Ovary (tissue), 3 donors: ENCODE results near the gene TBC1D1.

Experiments
- CTCF ChIP-seq, 3 donors: fragments of 450-650 bp in 2 of 3; fragments of 200-600 bp in 1 of 3; IDR thresholded peaks; one replicate each; pipeline versions ENCODE4 v1.5.1 to v1.8.0; 2016 to 2022; ENCODE audit warnings: antibody characterized with exemption in 3 of 3, mild to moderate bottlenecking in 1 of 3
- EP300 ChIP-seq: sonication (generic); formaldehyde crosslinking; IDR thresholded peaks from one replicate; pipeline ENCODE4 v1.6.1; 2017; ENCODE audit warnings: antibody characterized with exemption
- POLR2A ChIP-seq: fragments of 450-650 bp; IDR thresholded peaks from one replicate; pipeline ENCODE4 v1.6.1; 2017; ENCODE audit warnings: antibody characterized with exemption, mild to moderate bottlenecking, moderate library complexity
- donor health status: DM: no; HTN: no; CAD: no.

- TF ChIP-seq CTCF (IDR thresholded peaks at IDR 0.05) = no peak
- TF ChIP-seq EP300 = no peak
- TF ChIP-seq POLR2A = no peak
These were observed 216.1 kb downstream of the TBC1D1 start for GRCh38 chr4:38106886-38107514.
